Activated naive CD4-positive, alpha-beta T cell treated with anti-CD3 and anti-CD28 coated beads, Interleukin-2, amount 50 U/mL, for 72 hours (primary cell): ENCODE measurements around the gene CACNA2D1. TPM values are rescaled to one million over a fixed set of nuclear protein-coding genes. Genes with fewer than 3 reads are reported as not detected.

Source experiments
- ATAC-seq, 2 donors: fragments of 150-1000 bp; cut with Tn5 transposase; 2 replicates each; pipeline ENCODE4 v1.10.0; 2021; ENCODE audit warnings: mild to moderate bottlenecking in 2 of 2, moderate library complexity in 2 of 2
- DNase-seq, 2 donors: peaks; one replicate each; pipeline ENCODE4 v3.0.0; 2021 to 2022; ENCODE audit warnings: low spot score in 2 of 2
- H3K27ac Mint-ChIP-seq, 2 donors: one replicate each; pipeline ENCODE4 v1.8.0; 2022; ENCODE audit warnings: mild to moderate bottlenecking in 2 of 2, mixed read lengths in 2 of 2
- H3K36me3 Mint-ChIP-seq, 2 donors: one replicate each; pipeline ENCODE4 v1.8.0; 2022; ENCODE audit warnings: mixed read lengths in 2 of 2
- H3K9me3 Mint-ChIP-seq, 2 donors: one replicate each; pipeline ENCODE4 v1.8.0; 2022; ENCODE audit warnings: mixed read lengths in 2 of 2
- total RNA-seq, 2 donors: library from RNA; stranded (reverse); gene quantifications; one replicate each; pipeline ENCODE4 v1.2.3, GENCODE V29; 2022

CACNA2D1 gene
- total RNA-seq, 2 donors from 2014 or later = not detected

DNA sequence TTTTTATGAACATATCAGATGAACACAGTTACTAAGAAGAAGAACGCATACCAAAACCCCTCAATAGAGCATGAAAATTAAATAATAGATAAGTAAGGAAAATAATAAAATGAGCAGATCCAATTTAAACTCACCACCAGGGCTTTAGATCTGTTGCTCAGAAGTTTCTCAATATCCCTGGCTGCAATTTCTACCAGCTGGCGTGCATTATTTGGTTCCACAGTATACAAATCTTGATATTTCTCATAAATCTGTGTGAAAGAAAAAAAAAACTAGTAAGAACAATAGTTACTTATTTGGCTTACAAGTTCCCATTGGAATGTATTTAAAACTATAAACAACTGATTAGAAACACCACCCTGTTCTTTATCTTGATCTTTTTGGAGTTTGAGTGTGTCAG, 108.6 kb downstream of the CACNA2D1 start:
- ATAC-seq (no peak), DNase-seq (no peak)
- Mint-ChIP-seq H3K27ac (no peak overlapping the region), H3K9me3 (peaks cover 9 to 12% of the 10 kb centered on the region in 2 donors), H3K36me3 (no peaks in the 10 kb centered on the region)

DNA sequence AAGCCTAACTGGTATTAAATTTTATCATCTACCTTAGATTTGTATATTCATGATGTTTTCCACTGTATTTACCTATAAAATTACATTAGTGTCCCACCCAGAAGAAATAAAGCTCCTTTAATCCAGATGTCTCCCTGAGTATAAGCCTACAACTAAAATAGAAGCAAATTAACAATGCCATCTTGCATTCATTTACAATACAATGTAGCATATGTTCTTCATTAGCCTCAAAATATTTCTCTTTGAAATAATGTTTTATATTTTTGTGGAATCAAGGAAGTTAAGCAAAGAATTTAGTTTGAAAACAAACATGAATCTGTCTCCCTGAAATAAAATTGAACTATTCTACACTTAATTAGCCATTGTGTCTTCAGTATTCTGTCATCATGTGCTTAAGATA, 112.3 kb downstream of the CACNA2D1 start:
- ATAC-seq (no peak), DNase-seq (no peak)
- no peak overlapping the region for H3K27ac Mint-ChIP-seq
- peaks cover 3 to 9% of the 10 kb centered on the region in 2 donors for H3K9me3 Mint-ChIP-seq
- H3K36me3 Mint-ChIP-seq = no peaks in the 10 kb centered on the region

DNA sequence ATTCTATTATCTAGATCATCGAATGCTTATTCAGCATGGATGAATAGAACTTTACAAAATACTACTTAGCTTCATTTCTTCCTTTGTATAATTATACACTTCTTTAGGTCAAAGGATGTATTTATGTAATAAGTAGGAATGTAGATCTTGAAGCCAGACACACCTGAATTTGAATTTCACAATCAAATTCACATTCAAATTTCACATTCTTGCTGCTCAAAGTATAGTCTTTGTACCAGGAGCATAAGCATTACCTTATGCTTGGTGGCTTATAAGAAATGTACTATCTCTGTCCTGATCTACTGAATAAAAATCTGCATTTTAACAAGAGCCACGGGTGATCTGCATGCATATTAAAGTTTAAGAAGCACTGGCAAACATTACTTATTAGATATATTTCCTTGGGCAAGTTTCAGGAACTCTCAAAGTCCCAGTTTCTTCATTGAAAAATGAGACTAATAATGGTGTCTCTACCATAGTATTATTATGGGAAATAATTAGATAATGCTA, 112.8 kb downstream of the CACNA2D1 start:
- Mint-ChIP-seq H3K27ac (no peak overlapping the region), H3K36me3 (no peaks in the 10 kb centered on the region), H3K9me3 (peaks cover 3 to 9% of the 10 kb centered on the region in 2 donors)
- ATAC-seq = no peak
- DNase-seq = no peak

DNA sequence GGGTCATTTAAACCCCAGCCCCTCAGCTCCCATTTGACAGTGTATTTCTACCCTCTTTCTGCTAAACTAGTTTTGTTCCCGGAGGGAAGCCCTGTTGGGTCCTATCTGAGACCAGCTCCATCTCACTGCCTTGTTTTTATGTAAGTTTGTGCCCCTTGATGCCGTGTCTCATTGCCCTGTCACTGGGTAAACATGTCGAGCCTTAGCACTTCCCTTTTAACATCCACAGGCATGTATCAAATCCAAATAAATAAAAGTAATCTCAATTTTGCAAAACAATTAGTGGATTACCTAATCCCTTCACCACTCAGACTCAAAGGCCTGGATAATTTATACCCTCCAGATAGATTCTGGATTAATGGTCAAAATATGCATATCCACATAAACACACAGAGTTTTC, 115.7 kb downstream of the CACNA2D1 start:
- H3K27ac Mint-ChIP-seq = no peak overlapping the region
- no peak for DNase-seq
- ATAC-seq = no peak
- no peaks in the 10 kb centered on the region for H3K36me3 Mint-ChIP-seq
- no peaks in the 10 kb centered on the region for H3K9me3 Mint-ChIP-seq

DNA sequence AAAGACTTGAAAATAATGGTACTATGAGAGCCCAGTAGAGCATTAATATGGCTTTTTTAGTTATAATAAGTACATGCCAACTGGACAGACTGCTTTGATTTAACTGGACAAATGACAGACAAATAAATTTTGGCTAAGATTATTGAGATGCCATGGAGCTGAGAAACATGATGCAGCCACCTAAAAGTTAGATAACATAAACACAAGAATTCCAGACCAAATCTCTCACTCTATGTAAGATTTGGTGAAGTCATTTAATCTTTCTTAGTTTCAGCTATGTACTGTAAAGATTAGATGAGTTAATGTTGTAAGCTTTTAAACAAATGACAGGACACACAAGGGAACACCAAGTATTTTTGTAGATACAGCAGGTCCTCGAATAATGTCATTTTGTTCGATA, 118.2 kb downstream of the CACNA2D1 start:
- Mint-ChIP-seq H3K27ac (no peak overlapping the region), H3K9me3 (no peaks in the 10 kb centered on the region), H3K36me3 (no peaks in the 10 kb centered on the region)
- no peak for ATAC-seq
- DNase-seq = no peak

DNA sequence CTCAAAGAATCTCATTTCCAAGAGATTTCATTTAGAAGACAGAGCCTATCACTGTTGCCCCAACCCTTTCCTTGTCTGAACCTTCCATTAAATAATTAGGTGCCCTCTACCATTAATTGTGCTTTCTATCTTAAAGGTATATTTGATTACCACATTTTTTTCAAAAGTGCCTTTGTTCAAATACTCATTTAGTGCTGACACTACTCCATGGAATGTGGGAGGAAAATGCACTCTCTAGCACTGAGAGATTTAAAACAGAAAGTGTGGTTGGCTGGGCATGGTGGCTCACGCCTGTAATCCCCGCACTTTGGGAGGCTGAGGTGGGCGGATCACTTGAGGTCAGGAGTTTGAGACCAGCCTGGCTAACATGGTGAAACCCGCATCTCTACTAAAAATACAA, 119.8 kb downstream of the CACNA2D1 start:
- Mint-ChIP-seq H3K36me3 (no peaks in the 10 kb centered on the region), H3K9me3 (no peaks in the 10 kb centered on the region), H3K27ac (no peak overlapping the region)
- no peak for DNase-seq
- ATAC-seq = no peak

DNA sequence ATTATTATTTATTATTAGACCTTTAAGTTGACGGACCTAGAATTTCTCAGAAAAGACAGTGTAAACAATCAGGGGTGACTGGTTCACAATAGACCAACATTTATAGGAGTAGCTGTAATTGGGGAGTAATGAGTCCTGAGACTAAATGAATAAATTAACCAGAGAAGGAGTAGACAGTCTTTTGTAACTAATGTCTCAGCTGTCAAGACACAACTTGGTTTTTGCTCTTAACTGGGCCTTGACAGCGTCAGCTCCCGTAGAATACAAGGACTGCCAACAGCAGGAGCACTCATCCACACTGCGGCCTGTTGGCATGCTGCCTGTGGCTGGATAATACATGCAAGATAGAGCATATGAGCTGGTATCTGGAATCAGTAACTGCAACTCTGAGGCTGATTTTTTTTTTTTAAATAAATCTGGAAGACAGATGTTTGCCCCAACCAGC, 123.9 kb downstream of the CACNA2D1 start:
- H3K36me3 Mint-ChIP-seq = no peaks in the 10 kb centered on the region
- no peak for ATAC-seq
- H3K9me3 Mint-ChIP-seq = no peaks in the 10 kb centered on the region
- no peak overlapping the region for H3K27ac Mint-ChIP-seq
- no peak for DNase-seq

DNA sequence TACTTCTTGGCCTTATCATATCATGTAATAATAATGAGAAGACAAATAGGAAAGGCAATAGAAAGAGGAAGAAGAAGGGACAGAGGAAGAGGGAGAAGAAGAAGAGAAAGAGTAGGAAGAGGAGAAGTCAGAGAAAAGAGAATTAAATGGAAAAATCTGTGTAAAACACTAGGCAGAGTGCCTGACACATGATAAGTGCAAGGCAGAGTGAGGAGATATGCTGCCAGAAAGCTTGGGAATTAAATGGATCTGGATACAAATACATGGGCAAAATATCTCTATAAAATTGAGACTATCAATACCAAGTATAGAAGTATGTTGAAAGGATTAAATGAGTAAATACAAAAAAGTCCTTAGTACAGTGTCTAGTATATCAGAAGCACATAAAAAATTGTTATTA, 124.8 kb downstream of the CACNA2D1 start:
- ATAC-seq (no peak), DNase-seq (no peak)
- Mint-ChIP-seq H3K27ac (no peak overlapping the region), H3K9me3 (no peaks in the 10 kb centered on the region), H3K36me3 (no peaks in the 10 kb centered on the region)

DNA sequence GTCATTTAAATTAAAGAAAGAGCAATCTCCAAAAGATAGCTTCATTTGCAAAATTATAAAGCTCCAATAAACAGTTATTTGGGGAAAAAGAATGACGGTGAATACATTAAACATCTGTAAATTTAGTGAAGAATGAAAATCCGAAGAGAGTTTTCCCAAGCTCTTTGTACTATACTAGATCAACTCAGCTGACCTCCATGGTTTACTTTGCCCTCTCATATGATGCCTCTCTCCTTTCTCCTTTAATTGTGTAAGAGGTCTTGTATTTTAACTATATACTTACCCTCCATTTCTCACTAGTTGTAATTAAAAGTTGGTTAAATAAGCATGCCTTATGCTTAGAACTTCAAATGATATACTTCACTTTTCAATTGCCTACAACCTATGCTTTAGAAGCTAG, 125.8 kb downstream of the CACNA2D1 start:
- H3K27ac Mint-ChIP-seq = no peak overlapping the region
- ATAC-seq (no peak), DNase-seq (no peak)
- H3K9me3 Mint-ChIP-seq = no peaks in the 10 kb centered on the region
- no peaks in the 10 kb centered on the region for H3K36me3 Mint-ChIP-seq

DNA sequence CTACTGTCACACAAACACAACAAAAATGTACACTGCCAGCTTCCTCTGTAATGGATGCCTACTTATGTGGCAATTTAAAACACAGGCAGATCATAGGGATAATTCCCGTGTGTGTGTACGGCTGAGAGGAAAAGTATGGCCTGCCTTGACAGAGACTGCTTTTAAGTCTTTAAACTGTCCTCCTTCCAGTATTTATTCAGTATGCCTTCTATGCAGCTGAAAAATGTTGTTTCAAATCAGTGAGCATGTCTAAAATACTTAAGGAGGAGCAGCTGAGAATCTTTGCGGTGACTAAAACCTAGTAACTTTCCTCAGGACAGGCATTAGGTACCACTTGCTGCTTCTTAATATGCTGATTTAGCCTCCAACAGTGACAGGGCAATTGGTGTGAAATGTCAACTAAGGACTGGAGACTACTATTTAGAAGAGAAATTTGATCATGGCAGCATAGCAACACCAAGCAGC, 126.3 kb downstream of the CACNA2D1 start:
- ATAC-seq (no peak), DNase-seq (no peak)
- Mint-ChIP-seq H3K27ac (no peak overlapping the region), H3K36me3 (no peaks in the 10 kb centered on the region), H3K9me3 (no peaks in the 10 kb centered on the region)

DNA sequence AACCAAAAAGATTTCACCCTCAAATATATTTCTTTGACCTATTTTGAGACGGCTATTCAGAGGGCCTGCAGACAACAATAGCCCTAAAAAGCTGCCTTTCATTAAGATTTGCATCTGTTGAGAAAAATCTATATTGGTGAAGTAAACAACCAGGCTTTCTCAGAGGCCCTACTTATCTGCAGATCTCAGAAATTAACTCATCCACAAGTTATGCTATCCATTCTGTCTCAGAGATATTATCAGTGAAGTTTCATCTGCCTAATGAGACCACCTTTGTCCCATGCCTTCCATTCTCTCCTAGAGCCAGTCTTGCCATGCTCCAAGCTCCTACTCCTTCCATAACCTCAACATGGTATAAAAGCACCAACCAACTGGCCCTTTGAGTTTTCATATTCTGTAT, 130.3 kb downstream of the CACNA2D1 start:
- DNase-seq = no peak
- Mint-ChIP-seq H3K9me3 (peaks cover 0 to 2% of the 10 kb centered on the region in 2 donors), H3K36me3 (no peaks in the 10 kb centered on the region), H3K27ac (no peak overlapping the region)
- no peak for ATAC-seq

DNA sequence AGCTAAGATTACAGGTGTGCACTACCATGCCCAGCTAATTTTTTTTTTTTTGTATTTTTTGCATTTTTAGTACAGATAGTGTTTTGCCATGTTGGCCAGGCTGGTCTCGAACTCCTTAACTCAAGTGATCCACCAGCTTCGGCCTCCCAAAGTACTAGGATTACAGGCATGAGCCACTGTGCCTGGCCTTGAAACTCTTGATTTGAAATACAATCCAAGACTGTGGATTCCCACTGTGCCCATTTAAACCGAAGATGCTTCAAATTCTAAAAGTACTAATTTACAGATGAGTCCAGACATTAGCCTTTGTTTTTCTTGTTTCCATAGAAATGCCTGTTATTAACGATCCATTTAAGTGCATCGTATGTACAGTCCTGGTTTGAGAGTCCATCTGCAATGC, 130.9 kb downstream of the CACNA2D1 start:
- Mint-ChIP-seq H3K36me3 (no peaks in the 10 kb centered on the region), H3K27ac (no peak overlapping the region), H3K9me3 (peaks cover 0 to 6% of the 10 kb centered on the region in 2 donors)
- no peak for DNase-seq
- ATAC-seq = no peak

DNA sequence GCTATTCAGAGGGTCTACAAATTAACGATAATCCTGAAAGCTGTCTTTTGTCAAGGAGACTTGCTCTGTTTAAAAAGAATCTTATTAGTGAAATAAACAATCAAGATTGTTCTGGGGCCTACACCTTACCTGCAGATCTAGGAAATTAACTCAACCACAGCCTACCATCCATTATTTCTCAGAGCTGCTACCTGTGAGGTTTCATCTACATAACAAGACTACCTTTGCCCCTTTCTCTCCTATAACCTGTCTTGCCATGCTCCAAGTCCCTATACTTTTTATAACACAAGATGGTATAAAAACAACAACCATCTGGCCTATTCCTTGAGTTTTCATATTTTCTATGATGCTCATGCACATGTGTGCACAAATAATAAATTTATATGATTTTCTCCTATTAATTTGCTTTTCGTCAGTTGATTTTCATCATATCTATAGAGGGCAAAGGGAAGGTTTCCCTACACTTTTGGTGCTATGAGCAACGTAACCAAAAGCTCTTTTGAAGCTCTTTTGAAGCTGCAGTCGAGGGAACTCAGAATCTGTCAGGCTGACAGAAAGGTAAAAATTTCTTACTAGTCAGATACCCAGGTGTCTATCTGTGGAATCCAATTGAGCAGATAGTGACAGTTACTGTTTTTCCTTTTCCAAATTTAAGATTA, 138.1 kb downstream of the CACNA2D1 start:
- H3K9me3 Mint-ChIP-seq = peaks cover 0 to 6% of the 10 kb centered on the region in 2 donors
- ATAC-seq = no peak
- DNase-seq = no peak
- H3K27ac Mint-ChIP-seq = no peak overlapping the region
- H3K36me3 Mint-ChIP-seq = no peaks in the 10 kb centered on the region

DNA sequence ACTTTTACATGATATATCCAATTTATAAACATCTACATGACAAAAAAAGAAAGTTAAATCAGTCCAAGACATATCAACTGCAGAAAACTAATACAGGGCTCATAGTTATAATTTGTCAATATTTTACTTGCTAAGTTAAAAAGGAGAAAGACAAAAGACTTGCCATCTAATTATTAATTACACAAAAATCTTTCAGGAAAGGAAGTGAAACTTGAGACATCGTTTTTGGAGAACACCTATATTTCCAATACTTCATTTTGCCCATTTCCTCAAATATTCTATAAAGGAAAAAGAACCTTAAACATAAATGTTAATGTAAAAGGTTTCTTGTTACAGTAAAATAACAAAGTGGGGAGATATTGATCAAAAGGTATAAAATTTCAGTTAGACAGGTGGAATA, 148.7 kb downstream of the CACNA2D1 start:
- DNase-seq (no peak), ATAC-seq (no peak)
- Mint-ChIP-seq H3K36me3 (no peaks in the 10 kb centered on the region), H3K27ac (no peak overlapping the region), H3K9me3 (peaks cover 0 to 6% of the 10 kb centered on the region in 2 donors)

DNA sequence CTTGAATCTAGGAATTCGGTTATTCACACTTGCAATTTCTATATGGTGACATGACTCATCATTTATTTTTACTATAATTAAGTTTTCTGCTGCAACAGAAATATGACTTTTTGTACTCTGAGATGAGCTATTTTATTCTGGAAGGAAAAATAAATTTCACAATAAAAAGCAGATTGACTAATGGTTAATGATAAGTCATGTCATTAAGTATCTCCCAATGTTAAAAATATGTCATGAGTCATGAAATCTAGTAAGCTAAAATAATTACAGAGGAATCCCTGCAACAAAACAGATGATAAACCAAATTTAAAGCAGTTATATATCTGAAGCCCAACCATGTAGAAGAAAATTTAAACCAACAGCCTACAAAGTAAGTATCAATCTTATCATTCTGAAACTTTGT, 149.2 kb downstream of the CACNA2D1 start:
- ATAC-seq = no peak

DNA sequence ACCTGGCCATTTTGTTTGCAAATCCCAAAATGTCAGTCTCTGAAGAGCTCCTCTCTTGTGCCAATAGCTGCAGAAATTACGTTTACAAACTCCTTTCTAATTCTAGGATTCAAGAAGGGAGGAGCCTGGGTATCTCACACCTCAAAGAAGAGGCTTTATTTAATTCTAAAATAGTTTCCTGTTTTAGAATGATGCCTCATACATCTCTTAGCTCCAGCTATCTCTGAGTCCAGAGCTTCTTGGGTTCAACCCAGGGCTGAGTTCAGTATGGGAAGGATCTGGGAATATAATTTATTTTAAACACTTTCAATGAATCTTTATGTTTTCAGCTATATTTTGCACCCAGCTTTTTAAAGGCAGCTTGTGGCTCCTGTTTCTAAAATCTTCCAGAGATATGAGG, 150.1 kb downstream of the CACNA2D1 start:
- no peak for DNase-seq
- no peak overlapping the region for H3K27ac Mint-ChIP-seq
- peaks cover 0 to 6% of the 10 kb centered on the region in 2 donors for H3K9me3 Mint-ChIP-seq
- no peaks in the 10 kb centered on the region for H3K36me3 Mint-ChIP-seq
- no peak for ATAC-seq

More for the DNA sequence above, 149.2 kb downstream of the CACNA2D1 start:
- no peak for DNase-seq
- Mint-ChIP-seq H3K36me3 (no peaks in the 10 kb centered on the region), H3K9me3 (peaks cover 0 to 6% of the 10 kb centered on the region in 2 donors), H3K27ac (no peak overlapping the region)

DNA sequence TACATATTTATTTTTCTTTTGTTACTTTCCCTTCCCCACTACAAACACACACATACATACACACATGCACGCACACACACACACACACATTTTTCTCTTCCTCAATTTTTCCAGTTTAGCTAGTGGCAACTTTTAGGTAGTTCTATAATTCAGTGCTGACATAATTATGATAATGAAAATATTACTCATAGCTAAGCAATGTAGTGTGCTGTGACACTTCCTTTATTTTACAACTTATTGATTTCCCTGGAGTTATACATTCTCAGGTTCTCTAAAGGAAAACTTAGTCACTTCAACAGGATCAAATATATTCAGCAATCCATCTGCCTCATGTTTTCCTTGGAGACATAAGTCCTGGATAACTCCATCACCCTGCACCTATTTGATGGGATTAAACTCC, 151.6 kb downstream of the CACNA2D1 start:
- peaks cover 0 to 6% of the 10 kb centered on the region in 2 donors for H3K9me3 Mint-ChIP-seq
- DNase-seq (no peak), ATAC-seq (no peak)
- no peak overlapping the region for H3K27ac Mint-ChIP-seq
- no peaks in the 10 kb centered on the region for H3K36me3 Mint-ChIP-seq

DNA sequence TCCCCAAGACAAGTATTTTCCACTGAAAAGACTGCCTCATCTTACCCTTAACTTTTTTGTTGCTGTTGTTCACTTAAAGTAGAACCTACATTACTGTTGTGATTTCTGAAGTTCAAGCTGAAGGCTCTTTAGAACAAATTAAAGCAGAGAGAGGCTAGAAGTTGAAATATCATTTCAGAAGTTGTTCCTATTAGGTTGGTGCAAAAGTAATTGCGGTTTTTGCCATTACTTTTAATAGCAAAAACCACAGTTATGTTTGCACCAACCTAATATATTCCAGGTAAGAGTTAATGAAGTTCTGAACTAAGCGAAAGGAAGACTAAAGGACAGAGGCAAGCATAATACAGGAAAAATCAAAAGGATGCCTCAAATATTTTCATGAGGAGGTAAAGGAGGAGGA, 153.7 kb downstream of the CACNA2D1 start:
- H3K36me3 Mint-ChIP-seq = no peaks in the 10 kb centered on the region
- H3K27ac Mint-ChIP-seq = no peak overlapping the region
- H3K9me3 Mint-ChIP-seq = peaks cover 0 to 13% of the 10 kb centered on the region in 2 donors

More for the DNA sequence above, 153.7 kb downstream of the CACNA2D1 start:
- ATAC-seq = no peak
- DNase-seq = no peak
